ENCODE data around the gene HCAR2. TPM values are rescaled to one million over a fixed set of nuclear protein-coding genes. Genes with fewer than 3 reads are reported as not detected.
A peak's percentile ranks its signal among the peaks of the same experiment; 100 is the strongest.
"Not testable (repeated sequence)": the region's sequence is repeated elsewhere in the genome, so short reads cannot be mapped to it uniquely, and the experiment has no call there.

The HCAR2 gene
- total RNA-seq = under 1 TPM in 1 of 2 donors, not detected in 1; 0.49 TPM
- long read RNA-seq, partial matches to known transcripts = 0 of 1 reads
- long read RNA-seq, other reads (novel, unspliced or antisense) = 0 of 1 reads

DNA sequence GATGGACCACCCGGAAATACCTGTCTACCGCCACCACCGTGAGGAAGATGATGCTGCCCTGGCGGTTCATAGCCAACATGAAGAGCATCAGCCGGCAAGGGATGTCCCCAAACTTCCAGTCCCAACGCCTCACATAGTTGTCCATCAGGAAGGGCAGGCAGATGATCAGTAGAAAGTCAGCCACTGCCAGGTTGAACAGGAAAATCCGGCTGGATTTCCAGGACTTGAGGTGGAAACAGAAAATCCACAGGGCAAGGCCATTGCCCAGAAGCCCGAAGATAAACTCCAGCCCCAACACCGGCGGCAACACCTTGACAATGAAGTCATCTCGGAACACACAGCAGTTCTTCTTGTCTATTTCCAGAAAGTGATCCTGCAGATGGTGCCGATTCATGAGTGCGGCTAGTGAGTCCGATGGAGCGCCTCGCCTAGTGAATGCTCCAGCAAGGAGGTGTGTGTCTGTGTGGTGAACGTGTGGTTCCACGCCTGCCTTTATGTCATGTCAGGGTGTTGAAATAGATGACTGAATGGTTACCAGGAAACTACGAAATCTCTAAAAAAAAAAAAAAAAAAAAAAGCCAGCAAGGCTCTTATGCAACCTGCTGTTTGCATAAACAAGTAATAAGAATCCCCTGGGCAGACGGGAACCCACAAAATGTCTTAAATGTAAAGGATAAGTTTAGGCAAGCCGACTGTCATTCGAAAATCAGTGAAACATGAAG lies at the start of gene HCAR2:
HCAR2 (minus strand) TSS at position 468 of the 722 bp plus-strand sequence; CDS start at position 394, 74 bp downstream.
- DNase-seq; intact Hi-C loops (cut with DNase I, micrococcal nuclease); ATAC-seq: not testable (repeated sequence)

DNA sequence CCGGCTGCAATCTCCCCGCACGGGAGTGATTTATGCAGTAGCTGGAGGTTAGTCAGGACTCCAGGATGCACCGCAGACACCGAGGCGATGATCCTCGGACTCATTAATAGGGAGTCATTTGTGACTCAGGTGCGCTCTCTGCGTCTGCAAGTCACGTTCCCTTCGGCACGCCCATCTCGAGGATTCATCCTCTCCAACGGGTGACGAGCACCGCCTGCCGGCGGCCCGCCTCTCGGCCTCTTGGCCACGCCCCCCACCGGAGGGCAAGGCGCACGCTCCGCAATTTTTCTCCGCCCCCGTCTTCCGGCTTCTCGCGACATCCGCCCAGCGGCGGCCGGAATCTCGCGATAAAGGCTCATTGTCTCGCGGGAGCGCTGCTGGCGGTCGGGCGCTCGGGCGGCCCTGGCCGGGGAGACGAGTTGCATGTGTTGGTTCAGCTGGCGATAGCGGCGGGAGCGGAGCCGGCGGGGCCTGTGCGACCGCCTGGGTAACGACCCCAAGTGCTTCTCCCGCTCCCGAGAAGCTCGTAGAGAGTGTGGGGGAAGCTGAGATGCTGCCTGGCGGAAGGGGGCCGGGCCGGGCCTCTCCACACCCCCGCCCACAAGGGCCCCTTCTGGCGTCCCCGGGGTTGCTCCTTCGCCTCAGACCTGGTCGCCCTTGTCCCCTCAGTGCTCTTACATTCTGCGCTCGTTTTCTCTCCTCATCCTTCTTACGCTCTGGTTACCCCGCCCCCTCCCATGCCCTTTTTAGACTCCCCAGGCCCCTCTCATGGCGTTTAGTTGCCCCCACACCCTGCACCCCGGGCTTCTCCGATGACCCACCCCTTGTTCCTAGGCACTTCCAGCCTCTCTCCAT lies 49.5 kb upstream of the HCAR2 start, which contains the start of gene DENR:
DENR (plus strand) TSS at position 361 of the 855 bp plus-strand sequence. CDS start 878 bp downstream, outside the sequence.
- intact Hi-C loops (cut with DNase I, micrococcal nuclease) = loop anchor here (5.0 to 10.0 kb wide), 2 partner anchors 115 to 118 kb away; no protein-coding TSS in a partner anchor
- ATAC-seq (peak; percentile 97), DNase-seq (peak; percentile 98 to 99)

DNA sequence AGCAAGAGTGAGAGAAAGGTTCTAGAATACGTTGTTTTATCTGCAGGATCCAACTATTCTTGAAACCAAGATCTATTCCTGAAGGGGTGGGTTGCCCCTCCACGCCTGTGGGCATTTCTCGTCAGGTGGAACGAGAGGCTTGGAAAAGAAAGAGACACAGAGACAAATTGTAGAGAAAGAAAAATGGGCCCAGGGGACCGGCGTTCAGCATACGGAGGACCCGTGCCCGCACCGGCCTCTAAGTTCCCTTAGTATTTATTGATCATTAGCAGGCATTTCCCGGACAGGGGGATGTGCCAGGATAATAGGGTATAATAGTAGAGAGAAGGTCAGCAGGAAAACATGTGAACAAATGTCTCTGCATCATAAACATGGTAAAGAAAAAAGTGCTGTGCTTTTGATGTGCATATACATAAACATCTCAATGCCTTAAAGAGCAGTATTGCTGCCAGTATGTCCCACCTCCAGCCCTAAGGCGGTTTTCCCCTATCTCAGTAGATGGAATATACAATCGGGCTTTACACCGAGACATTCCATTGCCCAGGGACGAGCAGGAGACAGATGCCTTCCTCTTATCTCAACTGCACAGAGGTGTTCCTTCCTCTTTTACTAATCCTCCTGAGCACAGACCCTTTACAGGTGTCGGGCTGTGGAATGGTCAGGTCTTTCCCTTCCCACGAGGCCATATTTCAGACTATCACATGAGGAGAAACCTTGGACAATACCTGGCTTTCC lies 47.8 kb upstream of the HCAR2 start:
- intact Hi-C loops (cut with DNase I, micrococcal nuclease) = loop anchor here (5.0 to 10.0 kb wide), 2 partner anchors 114 to 116 kb away; no protein-coding TSS in a partner anchor
- DNase-seq, ATAC-seq: not testable (repeated sequence)

DNA sequence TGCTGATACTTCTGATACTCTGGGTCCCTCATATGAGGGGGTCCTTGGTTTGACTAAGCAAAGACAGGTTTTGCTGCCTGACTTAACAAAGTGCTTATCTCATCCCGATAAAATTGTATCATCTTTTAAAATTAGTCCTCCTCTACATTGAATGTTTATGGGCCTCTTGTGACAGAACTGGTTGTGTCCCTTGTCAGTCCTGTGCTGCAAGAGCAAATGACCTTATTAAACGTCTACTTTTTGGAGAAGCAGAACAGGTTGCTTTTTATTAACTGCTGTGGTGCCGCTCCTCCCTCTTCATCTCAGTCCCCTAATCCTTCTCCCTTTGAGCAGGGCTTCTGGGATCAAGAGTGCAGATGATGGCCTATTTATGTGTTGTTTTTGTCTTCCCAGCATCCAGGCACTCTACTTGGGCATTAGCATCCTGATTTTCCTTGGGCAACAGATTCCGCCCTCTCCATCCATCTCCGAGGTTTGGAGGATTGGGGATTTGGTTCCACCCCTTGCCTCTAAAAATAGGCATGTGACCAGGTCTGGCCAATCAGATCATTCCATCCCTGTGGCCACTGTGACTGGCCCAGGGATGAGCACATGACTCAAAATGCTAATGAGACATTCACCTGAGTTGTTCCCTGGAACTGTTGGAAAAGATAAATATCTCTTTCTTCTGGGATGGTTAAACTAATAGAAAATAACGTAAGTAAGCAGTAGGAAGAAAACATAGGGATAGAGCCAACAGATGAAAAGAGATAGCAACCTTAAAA lies 46.6 kb upstream of the HCAR2 start:
- intact Hi-C loops (cut with DNase I, micrococcal nuclease) = loop anchor here (5.0 to 10.0 kb wide), 2 partner anchors 112 to 115 kb away; no protein-coding TSS in a partner anchor
- DNase-seq = no peak
- no peak for ATAC-seq

DNA sequence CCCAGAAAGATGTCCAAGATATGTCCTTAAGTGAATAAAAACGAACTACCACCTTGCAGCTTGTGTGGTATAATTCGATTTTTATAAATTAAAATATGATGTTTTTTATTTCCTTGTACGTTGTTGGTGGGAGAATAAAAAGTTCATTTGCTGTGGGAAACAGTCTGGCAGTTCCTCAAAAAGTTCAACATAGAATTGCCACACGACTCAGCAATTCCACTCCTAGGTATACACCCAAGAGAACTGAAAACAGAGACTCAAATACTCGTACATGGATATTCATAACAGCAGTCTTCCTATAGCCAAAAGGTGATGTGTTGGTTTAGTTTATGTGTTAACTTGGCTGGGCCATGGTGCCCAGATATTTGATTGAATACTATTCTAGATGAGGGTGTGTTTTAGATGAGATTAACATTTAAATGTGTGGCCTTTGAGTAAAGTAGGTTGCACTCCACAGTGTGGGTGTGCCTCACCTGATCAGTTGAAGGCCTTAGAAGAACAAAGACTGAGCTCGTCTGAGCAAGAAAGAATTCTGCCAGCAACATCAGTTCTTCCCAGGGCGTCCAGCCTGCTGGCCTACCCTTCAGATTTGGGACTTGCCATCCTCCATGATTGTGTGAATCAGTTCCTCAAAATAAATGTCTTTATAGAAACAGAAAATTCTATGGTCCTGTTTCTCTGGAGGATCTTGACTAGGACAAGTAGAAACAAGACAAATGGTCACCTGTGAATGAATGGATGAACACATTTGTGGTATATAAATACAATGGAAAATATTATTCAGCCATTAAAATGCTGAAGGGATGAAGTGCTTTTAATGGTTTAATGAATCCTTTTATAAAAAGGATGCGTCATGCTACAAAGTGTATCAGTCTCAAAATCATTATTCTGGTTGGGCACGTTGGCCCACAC lies 44.3 kb upstream of the HCAR2 start:
- DNase-seq (no peak), ATAC-seq (no peak)
- intact Hi-C loops (cut with DNase I, micrococcal nuclease) = no loop called here

DNA sequence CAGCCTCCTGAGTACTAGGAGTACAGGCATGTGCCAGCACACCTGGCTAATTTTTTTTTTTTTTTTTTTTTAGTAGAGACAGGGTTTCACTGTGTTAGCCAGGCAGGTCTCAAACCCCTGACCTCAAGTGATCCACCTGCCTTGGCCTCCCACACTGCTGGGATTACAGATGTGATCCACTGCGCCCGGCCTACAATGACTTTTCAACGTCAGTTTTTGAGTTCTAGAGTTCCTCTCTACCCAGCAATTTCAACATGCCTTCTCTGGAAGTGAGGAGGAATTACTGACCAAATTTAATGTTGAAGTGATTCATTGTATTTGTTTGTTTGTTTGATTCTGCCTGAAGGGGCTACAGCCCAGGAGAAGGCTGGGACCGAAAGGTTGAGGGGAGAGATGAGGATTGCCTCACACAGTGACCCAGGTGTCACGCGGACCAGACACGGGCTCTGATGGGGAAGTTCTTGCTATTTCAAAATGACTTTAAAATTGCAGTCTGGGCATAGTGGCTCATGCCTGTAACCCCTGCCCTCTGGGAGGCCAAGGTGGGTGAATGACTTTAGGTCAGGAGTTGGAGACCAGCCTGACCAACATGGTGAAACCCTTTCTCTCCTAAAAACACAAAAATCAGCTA lies 40.9 kb upstream of the HCAR2 start:
- ATAC-seq (no peak), DNase-seq (no peak)
- intact Hi-C loops (cut with DNase I, micrococcal nuclease) = no loop called here

DNA sequence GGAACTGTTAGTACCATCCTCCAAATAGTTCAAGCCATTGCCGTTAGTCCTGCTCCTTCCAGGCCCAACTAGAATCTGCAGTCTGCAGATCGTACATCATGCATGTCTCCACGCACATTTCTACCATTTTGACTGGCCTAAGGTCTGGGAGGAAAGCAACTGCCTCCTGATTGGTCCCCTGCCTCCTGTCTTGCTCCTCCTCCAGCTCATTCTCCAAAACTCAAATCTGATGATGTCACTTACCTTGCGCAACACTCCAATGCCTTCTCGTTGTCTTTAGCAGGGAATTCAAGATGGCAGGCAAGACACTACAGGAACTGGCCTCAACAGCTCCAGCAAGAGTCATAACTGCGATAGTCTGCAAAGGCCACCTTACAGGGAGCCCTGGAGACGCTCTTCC lies 37.2 kb upstream of the HCAR2 start:
- no peak for ATAC-seq
- DNase-seq = no peak
- intact Hi-C loops (cut with DNase I, micrococcal nuclease) = no loop called here

DNA sequence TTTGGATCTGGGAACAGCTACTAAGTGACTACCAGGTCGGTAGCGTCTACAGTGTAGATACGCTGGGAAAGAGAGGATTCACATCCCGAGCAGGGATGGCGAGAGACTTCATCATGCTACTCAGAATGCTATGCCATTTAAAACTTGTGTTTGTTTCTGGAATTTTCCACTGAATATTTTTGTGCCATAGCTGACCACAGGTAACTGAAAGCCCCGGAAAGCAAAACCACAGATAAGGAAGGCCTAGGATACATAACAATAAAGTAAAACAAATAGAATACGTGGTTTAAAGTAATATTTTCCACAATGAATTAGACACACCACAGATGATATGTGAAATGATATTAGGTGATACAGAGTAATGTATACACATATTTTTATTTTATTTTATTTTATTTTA lies 35.4 kb upstream of the HCAR2 start:
- intact Hi-C loops (cut with DNase I, micrococcal nuclease) = no loop called here
- no peak for DNase-seq
- no peak for ATAC-seq

DNA sequence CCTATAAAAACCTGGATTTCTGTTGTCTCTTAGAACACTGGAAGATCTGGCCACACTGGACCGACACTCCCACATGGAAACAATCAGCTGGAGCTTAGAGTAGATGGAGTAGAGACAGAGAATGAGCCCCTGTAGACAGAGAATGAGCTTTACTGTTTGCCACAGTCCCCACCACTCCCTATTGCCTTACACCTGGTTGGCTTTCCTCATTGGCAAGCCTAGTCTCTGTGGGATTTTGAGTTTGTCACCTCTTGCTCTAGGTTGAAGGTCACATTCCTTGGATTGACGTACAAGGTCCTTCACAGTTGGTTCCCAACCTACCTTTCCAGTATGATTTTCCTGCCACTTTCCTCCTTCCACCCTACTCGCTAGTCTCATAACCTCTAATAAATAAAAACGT lies 29.5 kb upstream of the HCAR2 start:
- ATAC-seq = no peak
- intact Hi-C loops (cut with DNase I, micrococcal nuclease) = no loop called here
- no peak for DNase-seq

DNA sequence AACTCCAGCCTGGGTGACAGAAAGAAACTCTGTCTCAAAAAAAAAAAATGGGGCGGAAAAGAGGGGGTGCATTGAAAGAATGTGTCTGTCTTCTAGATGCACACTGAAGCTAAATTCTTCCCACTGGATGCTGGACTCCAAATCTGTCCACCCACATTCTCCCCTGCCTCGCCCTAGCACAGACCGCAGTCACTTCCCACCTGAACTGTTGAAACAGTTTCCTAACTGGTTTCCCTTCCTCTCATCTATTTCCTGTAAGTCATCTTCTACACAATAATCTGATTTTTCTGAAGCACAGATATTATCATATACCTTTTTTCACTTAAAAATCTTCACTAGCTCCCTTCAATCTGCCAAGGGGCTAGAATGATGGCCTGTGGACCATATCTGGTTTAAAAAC lies 29.0 kb upstream of the HCAR2 start:
- intact Hi-C loops (cut with DNase I, micrococcal nuclease) = no loop called here
- no peak for ATAC-seq
- DNase-seq = no peak

DNA sequence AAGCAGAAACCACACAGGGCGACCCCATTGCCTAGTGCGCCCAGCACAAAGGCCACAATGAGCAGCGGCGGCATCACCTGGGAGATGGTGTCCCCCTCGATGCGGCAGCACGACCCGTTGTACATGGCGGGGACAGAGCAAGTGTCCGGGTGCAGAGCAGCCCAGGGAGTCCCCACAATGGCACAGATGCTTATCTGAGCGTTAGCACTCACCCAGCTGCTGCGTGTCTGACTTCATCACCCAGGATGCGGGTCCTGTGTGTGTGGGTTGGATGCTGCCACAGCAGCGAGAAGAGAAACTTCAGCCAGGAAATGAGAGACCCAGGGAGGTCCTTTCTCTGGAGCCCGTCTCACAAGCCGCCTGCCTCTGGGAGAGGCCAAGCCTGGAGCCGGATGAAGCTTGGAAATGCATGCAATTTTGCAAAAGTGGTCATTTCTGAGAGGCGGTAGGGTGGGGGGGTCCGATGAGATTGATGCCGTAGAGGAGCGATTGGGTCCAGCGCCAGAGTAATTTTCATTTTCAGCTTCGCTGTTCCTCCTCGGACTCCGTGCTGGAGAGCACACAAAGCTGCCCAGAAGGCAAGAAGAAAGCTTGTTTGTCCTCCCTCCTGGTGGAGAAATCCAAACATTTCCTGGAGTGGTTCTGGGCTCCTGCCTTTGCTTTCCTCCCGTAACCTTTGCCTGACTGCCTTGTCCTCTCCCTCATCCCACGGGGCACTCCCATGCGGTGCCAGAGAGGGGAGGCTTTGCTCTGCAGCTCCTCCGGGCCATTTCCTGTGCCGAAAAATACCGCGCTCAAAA lies 27.3 kb upstream of the HCAR2 start, which contains the start of gene HCAR1:
HCAR1 (minus strand) TSS at position 630 of the 800 bp plus-strand sequence; CDS start at position 125, 505 bp downstream.
- intact Hi-C loops (cut with DNase I, micrococcal nuclease) = no loop called here
- ATAC-seq = peak; percentile 34
- no peak for DNase-seq

DNA sequence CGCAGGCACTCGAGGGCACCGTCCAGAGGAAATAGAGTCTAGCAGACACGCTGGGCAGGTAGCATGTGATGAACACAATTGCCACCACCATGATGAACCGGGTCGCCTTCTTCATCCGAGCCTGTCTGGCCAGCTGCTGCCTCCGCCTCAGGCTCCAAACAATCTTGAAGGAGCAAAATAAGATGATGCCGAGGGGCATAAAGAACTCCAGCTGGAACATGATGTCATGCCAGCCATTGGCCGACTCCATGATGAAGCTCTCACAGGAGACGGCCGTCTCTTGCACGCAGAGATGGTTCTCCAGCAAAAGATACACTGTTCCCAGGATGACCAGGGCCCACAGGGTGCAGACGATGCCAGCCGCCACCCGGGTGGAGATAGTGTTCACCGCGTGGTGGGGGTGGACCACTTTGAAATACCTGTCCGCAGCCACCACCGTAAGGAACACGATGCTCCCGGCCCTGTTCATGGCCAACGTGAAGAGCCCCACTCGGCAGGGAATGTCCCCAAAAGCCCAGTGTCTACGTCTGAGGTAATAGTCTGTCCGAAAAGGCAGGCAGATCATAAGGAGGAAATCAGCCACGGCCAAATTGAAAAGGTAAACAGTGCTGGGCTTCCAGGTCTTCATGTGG lies 26.5 kb upstream of the HCAR2 start:
- DNase-seq = no peak
- intact Hi-C loops (cut with DNase I, micrococcal nuclease) = no loop called here

DNA sequence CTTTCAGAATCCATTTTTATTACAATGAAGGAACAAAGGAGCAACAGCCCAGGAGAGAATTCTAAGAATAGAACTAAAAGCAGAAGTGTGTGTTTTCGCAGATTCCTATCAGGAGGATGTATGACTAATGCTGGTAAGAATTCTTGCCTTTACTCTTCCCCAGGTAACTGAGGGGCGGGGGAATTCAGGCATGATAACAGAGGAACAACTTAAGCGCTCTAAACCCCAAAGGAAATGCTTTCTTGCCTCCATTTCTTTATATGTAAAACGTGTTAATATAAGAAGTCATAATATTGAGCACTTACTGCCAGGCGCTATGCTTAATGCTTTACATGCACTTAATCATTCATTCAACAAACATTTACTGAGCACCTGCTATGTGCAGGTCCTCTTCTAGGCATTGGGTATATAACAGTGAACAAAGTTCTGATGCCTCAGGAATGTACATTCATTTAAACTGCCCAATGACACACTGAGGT lies 23.0 kb upstream of the HCAR2 start:
- DNase-seq = no peak
- ATAC-seq = no peak
- intact Hi-C loops (cut with DNase I, micrococcal nuclease) = no loop called here

More for the DNA sequence above, 26.5 kb upstream of the HCAR2 start:
- no peak for ATAC-seq

DNA sequence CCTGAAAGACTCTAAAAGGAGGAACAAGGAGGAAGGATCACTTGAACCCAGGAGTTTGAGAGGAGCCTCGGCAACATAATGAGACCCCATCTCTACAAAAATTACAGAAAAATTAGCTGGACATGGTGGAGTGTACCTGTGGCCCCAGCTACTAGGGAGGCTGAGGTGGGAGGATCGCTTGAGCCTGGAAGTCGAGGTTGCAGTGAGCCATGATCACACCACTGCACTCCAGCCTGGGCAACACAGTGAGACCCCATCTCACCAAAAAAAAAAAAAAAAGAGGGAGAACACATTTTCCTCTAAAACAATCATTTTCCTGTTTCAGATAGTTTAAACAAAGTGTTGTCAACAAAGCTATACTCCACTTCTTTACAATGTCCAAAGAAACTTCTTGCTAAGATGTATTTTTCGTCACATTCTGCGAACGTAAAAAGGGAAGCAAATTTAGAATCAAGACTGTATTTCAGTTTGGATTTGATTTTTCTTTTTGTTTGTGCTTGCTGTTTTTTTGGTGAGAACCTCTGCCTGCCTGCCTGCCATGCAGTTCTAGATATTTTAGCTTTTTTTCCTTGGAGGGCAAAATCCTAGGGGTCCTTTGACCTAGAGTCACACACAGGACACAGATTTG lies 22.4 kb upstream of the HCAR2 start:
- DNase-seq (no peak), ATAC-seq (no peak)
- intact Hi-C loops (cut with DNase I, micrococcal nuclease) = no loop called here

Data from left colon (tissue), 2 donors.